ENCODE measurements around the gene SLC2A4RG.
"Not testable (repeated sequence)": the region's sequence is repeated elsewhere in the genome, so short reads cannot be mapped to it uniquely, and the experiment has no call there.

SLC2A4RG gene

DNA sequence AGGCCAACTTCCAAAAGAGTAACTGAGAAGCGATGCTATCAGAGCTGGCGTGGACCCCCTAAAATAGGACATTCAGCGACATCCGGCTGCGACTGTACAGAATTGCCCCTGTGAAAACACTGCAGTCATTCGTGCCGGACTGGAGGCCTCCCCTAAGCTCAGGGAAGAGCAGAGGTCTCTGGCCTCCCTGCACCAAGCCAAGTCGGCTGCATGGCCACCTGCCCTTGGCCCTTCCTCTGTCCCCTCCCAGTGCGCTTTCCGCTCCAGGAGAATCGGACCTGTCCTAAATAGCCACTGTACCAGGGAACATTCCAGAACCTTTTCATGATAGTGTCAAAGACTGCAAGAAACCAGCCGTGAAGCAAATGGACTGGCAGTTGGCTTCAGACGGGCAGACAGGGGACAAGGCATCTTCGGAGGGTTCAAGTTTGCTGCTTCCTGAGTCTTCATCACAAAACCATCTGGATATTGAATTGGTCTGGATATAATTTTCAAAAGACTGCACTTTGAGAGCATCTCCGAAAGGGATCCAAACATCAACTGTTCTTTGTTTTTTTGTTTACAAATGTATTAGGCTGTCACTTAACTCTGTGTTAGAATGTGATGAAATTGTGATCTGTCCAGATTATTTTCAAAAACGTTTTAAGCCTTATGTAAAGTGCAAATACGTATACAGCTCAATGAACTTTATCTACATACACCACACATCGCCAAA, 16.5 kb downstream of the SLC2A4RG start:
- no peak for DNase-seq

DNA sequence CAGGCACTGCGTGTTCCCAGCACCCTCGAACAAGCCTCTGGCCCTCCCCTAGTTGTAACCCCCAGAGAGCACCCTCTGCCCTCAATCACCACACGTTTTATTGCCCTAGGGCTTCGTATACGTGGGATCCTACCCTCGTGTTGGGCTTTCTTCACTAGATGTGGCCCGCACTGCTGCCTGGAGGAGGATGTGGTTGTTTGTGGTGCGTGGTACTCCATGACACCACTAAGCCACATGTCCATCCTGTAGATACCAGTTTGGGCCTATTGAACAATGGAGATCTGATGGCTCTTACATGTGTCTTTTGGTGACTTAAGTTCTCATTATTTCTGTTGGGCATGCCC, 17.0 kb downstream of the SLC2A4RG start:
- DNase-seq: no peak

DNA sequence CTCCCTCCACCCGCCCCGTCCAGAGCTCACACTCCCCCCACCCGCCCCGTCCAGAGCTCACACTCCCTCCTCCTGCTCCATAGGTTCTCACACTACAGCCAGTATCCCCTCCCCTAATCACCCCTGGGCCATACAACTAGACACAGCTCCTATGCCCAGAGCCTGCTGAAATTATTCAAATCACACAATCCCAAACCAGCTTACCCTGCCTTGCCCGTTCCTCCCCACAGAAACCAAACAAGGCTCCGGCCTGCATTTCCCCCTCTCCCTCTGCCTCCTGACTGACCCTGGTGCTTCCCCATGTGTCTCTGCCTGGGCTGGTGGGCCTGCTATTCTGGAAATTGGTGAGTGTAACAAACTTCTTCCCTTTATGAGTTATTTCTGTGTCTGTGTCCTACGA, 18.6 kb downstream of the SLC2A4RG start:
- no peak for DNase-seq

DNA sequence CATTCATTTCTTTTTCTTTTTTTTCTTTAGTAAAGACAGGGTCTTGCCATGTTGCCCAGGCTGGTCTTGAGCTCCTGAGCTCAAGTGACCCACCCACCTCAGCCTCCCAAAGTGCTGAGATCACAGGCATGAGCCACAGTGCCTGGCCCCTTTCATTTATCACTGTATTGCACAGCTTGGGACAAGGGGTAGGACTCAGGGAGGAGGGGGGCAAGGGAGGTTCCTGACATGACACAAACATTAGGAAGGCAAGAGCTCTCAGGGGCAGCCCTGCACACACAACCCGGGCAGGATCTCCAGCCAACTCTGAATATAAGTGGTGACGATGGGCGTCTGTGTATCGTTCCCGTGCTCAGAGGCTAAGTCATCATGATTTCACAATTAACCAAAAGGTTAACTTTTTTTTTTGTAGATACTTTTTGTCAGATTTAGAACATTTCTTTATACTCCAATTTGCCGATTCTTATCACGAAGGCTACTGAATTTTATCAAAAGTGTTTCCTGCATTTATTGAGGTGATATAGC, 19.9 kb downstream of the SLC2A4RG start:
- DNase-seq: no peak

DNA sequence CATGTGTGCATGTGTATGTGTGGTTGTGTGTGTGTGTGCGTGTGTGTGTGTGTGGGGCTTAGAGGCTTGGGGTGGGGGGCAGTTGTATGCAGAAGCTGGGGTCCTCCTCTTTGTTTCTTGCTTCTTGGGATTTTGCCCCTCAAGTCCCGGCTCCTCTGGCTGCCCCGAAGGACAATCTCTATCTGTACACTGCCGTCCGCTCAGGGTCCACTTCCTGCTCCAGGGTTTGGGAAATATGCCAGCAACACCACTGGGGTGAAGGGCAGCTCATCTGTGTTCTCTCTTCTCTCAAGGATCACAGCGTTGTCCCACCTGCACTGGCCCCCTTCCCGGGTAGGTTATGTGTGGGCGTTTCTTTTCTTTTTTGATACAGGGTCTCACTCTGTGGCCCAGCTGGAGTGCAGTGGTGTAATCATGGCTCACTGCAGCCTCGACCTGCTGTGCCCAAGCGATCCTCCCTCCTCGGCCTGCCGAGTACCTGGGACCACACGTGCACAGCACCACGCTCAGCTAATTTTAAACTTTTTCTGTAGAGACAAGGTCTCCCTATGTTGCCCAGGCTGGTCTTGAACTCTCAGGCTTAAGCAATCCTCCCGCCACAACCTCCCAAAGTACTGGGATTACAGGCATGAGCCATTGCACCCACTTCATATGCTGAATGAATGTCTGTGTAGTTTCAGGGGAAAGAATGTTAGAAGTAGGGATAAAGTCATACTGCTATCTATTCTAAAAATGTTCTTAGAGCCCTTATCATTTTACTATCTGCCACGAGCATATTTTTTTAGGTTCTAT, 25.7 kb downstream of the SLC2A4RG start:
- no peak for DNase-seq

DNA sequence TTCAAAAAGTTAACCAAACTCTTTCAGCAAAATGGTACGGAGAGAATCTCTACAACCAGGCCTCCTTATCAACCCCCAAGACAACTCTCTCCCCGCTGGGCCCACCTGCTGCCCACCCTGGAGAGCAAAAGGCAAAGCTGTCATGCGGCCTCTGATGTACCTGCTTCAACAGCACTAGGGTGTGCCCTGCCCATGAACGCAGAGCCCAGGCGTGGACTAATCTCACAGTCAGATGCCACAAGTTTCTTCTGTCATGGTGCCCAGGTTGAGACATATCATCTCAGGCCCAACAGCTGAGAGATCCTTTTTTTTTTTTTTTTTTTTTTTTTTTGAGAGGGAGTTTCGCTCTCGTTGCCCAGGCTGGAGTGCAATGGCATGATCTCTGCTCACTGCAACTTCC, 26.3 kb downstream of the SLC2A4RG start:
- no peak for DNase-seq

DNA sequence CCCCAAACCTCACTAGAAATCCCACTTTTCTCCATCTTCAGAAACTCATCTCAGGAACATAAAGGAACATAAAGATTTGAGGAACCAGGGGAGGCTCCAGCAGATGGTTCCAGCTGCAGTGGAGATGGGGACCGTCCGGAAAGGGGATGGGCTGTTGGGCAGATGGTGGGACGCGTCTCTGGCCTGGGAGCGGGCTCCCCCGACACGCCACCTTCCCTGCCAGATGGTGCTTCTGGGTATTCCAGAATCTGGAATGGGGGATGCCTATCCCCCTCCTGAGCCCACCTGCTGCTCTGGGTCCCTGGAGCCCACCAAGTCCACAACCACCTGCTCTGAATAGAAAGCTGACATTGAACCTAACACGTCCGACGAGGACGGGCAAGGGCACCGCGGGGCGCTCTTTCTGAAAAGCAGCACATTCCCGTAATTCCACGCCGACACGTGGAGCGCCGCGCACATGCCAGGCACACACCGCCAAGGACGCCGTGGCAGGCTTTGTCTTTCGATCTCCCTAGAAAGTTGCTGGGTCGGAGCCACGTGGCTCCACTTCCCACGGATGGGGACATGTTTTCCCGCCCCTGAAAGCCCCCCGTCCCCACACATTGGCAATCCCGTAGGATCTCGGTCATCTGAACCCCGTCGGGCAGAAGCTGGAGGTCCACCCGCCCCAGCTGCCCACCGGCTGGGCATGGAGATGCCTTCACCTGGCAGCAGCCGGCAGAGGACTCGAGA, 27.3 kb downstream of the SLC2A4RG start:
- no peak for DNase-seq

DNA sequence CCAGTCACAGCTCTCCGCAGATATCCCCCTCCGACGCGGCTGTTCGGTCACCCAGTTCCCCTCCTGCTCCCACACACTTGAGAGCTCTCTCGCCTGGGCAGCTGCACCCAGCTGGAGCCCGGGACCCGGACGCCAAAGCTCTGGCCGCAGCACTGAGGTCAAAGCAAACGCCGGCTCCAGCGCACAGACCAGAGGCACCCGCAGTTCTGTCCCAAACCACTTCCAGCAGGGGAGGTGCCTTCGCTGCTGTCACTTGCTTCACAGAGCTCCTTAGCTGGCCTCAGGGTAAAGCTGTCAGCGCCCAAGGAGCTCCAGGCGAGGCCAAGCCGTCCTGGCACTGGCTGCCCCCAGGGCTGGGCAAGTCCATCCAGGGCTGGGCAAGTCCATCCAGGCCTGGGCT, 27.9 kb downstream of the SLC2A4RG start:
- no peak for DNase-seq

DNA sequence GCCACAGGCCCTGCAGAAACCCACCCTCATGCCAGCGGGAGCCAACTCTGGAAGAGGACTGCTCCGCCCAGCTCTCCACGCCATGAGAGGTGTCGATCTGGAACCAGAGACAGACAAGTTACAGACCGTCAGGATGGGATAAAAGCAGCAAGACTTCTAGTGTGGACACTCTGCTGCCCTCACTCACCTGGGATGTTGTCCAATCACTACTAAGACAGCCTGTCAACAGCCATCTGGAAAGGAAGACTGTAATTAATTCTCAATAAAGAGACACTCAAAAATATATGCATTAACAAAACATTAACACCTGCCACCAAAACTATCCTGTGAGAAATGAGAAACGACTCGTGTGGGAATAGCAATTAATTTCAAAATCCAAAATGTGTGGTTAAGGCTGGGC, 28.3 kb downstream of the SLC2A4RG start:
- DNase-seq: no peak

DNA sequence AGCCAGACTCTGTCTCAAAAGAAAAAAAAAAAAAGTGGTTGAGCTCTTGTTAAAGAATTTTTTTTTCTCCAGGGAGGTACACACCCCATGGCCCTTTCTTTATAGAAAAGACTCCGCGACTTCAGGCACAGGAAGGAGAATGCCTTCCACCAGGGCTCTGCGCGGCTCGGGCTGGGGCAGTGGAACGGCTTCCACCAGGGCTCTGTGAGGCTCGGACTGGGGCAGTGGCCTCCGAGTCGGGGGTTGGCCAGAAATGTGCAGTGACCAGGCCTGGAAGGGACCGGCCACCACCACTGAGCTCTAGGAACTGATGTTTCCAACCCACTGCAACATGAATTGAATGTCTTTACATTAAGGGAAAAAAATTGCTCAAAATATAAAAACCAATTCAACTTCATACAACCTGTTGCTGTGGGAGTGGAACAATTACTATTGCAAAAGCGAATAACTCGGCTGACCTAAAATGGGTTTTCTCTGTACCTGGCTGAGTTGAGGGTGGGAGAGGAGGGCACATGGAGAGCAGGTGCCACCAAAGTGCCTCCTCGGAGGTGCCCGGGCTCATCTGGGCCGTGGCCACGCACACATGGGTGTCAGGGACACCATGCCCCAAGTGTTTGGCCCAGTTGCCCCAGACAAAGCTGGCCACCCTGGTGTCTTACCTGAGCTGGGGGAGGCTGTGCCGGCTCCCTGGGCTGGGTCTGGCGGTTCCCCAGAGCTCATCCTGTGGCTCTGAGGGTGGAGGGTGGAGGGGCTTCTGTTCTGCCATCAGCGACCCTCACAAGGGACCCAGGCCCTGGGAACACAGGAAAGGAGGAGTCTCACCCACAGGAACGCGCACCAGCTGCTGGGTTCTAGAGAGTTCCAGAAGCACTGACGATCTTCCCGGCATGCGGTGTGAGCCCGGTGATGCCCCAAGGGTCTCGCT, 29.3 kb downstream of the SLC2A4RG start:
- no peak for DNase-seq

DNA sequence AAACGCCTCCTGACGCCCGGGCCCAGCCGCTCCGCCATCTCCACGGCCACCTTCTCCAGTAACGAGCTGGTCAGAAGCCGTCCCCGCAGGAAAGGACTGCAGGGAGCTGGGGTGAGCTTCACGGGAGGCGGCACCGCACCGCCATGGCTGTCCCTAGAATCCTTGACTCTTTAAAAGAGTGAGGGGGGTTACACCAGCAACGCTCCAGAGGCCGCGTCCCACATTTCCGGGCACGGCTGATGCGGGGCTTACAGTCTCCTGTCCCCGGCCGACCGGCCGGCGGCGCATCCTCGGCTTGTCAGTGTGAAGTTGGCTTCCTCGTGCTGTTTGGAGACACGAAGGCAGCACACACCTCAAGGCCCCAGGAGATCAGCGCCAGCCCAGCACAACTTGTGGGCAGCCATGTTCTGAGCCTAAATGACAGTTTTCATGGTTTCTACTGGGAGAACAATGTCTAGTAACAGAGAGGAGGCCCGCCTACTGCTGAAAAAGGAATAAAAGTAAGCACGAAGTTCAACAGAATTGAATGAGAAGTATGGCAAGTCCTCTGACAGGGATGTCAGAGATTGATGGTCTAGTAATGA, 30.4 kb downstream of the SLC2A4RG start:
- DNase-seq: no peak

DNA sequence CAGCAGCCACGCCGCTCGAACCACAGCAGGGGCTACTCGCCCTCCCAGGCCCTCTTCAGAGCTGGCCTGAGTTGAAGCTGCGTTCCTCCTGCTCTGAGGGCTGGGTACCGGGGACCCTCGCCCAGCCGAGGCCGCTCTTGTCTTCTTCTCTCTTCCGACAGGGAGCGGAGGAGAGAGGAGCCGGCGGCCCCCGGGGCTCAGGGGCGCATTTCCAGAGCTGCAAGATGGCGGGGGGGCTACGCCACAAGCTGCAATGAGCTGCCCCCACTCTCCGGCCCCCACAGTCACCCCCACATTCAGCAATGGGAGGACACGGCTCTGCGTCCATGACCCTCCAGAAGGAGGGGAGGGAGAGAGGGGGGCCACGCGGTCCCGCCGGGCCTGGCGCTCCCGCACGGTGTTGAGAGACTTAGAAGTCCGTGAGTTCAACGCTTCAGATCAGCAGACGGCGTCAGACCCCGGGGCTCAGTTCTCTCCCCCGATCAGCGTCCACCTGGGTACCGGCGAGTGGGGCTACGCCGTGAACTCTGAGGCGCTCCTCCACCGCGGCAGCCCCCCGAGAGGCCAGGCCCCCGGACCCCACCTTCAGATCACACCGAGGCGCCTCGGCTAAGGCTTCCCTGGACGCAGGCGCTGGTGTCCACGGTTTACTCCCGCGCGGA, 31.6 kb downstream of the SLC2A4RG start:
- no peak for DNase-seq

DNA sequence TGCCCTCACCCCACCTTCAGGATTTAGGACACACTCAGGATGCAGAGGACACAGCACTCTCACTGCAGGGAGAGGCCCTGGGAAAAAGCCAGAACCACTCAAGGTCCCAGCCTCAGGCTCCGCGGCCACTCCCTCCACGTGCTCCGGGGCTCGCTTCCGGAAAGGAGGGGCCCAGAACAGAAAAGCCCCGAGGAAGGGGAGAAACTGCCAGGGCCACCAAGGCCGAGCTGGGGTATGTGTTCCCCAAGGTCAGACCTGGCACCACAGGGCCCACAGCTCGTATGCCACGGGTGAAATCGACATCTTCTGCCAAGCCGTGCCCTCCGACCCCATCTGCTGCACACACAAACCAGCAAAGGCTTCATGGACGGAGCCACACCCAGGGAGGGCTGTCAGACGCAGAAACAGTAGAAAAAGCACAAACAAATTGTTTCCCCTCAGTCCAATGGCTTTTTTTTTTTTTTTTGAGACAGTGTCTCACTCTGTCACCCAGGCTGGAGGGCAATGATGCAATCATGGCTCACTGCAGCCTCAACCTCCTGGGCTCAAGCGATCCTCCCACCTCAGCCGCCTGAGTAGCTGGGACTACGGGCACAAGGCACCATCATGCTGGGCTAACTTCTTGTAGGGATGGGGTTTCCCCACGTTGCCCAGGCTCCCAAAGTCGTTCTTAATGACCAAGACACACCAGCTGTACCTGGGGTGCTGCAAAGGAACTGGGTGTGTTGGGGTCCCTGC, 33.4 kb downstream of the SLC2A4RG start:
- no peak for DNase-seq

DNA sequence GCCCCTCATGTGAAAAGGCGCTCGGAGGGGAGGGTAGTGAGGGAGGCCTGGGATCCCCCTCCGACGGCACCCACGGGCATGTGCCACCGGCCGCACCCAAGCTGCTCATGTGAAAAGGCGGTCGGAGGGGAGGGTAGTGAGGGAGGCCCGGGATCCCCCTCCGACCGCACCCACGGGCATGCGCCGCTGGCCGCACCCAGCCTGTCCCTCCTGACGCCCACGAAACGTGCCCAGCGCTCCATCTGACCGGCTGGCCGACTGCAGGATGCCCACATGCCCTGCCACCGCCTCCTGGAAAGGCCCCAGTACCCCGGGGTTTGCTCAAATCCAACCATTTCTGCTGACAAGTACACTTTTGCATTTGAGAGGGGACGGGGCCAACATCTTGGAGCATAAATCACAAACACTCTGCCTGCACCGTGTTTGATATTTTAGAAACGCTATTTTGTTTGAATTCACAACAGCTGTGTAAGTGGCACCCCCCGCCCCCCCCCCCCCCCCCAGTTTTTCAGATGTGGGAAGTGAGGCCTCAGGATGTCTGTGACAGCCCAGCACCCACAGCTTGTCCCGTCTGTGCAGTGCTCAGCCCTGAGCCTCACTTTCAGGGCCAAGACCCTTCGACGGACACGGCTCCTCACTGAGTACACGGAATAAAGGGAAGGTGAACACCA, 34.1 kb downstream of the SLC2A4RG start:
- no peak for DNase-seq

DNA sequence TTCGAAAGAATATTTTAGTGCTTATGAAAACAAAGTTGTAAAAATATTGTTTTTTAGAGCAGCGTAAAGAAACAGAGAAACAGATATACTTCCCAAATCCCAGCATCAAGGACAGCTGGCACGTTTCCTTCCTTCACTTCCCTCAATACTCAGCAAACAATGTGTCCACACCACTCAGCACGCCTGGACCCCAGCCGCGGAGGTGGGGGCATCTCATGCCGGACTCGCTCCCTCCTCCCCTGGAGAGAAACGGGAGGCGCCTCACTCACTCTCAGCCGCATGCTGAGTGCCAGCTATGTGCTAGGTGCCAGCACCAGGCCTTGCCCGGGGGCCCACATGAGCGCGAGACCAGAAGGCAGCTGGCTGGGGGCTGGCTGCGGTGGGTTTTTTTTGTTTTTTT, 34.7 kb downstream of the SLC2A4RG start:
- DNase-seq: no peak

DNA sequence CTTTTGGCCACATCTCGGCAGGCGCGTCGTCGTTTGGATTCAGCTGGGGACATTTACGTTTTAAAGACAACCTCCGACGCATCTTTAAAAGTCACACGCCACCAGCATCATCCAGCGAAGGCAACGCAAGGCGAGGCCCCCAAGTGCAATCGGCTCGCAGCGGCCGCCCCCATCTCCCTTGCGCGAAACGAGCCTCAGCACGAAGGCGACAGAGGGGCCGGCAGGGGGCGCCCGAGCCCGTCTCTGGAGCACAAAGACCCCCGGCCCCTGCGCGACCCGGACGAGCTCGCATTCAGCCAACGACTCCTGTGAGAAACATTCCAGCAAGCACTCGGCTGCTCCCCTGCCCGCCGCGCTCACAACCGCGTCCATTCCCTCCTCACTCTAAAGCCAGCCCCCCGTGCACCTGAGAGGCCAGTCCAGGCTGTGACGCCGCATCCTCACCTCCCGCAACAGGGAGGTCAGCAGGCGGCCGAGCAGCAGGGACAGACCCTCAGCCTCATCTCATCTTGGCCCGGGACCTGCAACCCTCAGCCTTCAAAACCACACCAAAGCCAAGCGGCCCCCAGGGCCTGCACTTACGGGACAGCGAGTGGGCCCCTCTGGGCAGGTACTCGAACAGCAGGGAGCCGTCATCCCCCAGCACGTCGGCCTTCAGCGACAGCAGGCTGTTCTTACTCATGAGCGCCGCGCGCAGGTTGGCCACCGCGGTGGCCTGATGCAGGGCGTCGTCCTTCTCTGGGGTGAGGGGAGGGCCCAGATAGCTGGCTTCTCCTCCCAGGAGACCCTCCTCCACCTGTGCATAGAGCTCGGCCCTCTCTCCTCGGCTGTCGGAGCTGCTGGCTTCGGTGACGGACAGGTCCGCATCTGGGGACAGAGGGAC, 35.8 kb downstream of the SLC2A4RG start:
- DNase-seq: no peak

DNA sequence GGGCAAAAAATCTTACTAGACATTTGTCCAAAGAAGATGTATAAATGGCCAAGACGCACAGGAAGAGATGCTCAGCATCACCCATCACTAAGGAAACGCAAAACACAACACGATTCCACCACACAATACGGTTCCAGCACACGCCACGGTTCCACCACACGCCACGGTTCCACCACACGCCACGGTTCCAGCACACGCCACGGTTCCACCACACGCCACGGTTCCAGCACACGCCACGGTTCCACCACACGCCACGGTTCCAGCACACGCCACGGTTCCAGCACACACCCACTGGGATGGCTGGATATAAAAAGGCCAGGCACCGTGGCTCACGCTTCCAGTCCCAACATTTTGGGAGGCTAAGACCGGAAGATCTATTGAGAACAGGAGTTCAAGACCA, 37.3 kb downstream of the SLC2A4RG start:
- DNase-seq: not testable (repeated sequence)

DNA sequence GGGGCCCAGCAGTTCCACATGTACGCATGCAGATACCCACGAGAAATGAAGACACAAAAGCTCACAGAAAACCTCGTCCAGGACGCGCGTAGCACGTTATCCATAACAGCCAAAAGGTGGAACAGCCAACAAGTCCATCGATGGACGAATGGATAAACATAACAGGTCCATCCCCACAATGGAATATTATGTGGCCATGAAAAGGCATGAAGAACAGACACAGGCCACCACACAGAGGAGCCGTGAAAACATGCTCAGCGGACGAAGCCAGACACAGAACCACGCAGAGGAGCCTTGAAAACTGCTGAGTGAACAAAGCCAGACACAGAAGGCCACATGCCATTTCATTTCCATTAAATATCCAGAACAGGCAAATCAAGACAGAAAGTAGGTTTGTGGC, 38.0 kb downstream of the SLC2A4RG start:
- DNase-seq: no peak

DNA sequence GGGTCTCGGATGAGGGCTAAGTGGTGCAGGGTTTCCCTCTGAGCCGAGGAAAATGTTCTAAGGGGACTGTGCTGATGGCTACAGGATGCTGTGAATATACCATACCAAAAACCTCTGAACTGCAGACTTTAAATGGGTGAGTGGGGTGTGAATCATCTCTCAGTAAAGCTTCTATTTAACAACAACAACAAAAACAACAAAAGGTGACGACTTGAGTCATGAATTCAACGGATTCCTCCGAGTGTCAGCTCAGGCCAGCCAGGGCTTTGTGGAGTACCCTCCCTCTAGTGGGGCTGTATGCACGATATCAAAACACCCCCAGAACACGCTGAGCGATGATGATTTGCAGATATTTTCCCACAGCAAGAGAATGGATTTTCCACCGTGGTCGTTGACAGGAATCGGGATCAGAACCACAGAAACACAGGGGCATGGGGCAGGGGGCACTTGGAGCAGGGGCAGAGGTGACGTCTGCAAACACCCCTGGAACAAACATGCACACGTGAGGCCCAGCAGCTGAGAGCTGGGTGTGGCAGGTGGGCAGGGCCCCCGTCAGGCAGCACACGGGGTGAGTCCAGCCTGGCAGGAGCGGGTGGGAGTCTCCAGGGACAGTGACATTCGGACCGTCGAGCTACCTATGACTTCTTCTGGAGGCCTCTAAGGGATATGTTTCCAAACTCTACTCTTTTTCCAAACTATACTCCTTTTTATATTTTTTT, 38.6 kb downstream of the SLC2A4RG start:
- no peak for DNase-seq
